ENCODE results near the gene FAM210B.

Gene FAM210B

GRCh38 chr20:56348746-56349145 is 10.0 kb upstream of the FAM210B start:
- no peak for DNase-seq (ENCODE audit: low read depth)
- TF ChIP-seq CTCF (IDR thresholded peaks at IDR 0.05; ENCODE audit: low read length, missing control alignments): no peak
- no peak overlapping the region for H3K4me3 ChIP-seq (replicated peaks; ENCODE audit: low read depth, low read length)

DNA sequence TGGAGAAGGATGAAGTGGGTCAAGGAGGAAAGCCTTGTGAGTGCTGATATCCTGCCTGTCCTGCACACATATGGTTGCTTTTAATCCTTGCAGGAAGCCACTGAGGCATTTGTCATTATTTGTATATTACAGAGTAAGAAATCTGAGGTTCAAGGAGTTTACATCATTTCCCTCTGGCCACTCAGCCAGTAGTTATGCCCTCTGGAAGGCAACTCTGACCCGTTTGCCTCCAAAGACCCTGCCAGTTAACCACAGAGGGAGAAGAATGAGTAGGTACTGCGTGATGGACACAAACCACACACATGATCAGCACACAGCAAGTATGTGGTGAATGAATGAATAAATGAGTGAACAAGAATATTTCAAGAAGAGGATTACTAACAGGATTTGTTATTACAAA is 7.9 kb upstream of the FAM210B start:
- no peak overlapping the region for H3K4me3 ChIP-seq (replicated peaks; ENCODE audit: low read depth, low read length)
- DNase-seq (ENCODE audit: low read depth): no peak
- TF ChIP-seq CTCF (IDR thresholded peaks at IDR 0.05; ENCODE audit: low read length, missing control alignments): no peak

GRCh38 chr20:56352345-56353055 is 6.3 kb upstream of the FAM210B start:
- DNase-seq (ENCODE audit: low read depth): no peak
- TF ChIP-seq CTCF (IDR thresholded peaks at IDR 0.05; ENCODE audit: low read length, missing control alignments): no peak
- H3K4me3 ChIP-seq (replicated peaks; ENCODE audit: low read depth, low read length): no peak overlapping the region

DNA sequence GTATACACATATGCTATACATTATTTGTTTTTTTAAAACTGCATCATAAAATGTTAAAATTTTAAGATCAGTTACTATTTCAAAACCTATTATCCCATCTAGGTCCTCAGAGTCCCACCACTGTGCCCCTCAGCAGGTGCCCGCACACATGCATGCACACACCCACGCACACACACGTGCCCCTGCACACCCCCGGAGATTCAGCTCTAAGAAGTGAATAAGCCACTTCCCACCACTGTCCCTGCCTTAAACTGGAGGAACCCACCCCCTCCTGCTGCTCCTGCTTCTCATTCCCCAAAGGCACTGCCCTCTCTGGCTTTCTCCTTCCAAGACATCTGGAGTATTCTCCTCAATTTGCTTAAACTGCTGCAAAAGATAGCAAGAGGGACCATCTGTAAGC is 5.4 kb upstream of the FAM210B start:
- no peak overlapping the region for H3K4me3 ChIP-seq (replicated peaks; ENCODE audit: low read depth, low read length)
- TF ChIP-seq CTCF (IDR thresholded peaks at IDR 0.05; ENCODE audit: low read length, missing control alignments): no peak
- no peak for DNase-seq (ENCODE audit: low read depth)

DNA sequence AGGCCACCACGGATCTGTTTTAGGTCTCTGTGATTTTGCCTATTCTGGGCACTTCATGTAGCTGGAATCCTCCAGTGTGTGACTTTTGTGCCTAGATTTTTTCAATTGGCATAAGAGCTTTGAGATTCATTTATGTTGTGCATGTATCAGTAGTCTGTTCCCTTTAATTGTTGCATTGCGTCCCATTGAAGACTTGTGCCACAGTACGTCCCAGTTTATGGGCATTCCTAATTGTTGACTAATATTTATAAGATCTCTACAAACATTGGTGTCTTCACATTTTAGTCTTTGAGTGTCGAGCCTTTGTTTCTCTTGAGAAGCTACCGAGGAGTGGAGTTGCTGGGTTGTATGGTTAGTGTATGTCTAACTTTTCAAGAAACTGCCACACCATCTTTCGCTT is 704 bp upstream of the FAM210B start:
- no peak for TF ChIP-seq CTCF (IDR thresholded peaks at IDR 0.05; ENCODE audit: low read length, missing control alignments)
- DNase-seq (ENCODE audit: low read depth): no peak
- H3K4me3 ChIP-seq (replicated peaks; ENCODE audit: low read depth, low read length): peak overlapping the region; percentile 42

DNA sequence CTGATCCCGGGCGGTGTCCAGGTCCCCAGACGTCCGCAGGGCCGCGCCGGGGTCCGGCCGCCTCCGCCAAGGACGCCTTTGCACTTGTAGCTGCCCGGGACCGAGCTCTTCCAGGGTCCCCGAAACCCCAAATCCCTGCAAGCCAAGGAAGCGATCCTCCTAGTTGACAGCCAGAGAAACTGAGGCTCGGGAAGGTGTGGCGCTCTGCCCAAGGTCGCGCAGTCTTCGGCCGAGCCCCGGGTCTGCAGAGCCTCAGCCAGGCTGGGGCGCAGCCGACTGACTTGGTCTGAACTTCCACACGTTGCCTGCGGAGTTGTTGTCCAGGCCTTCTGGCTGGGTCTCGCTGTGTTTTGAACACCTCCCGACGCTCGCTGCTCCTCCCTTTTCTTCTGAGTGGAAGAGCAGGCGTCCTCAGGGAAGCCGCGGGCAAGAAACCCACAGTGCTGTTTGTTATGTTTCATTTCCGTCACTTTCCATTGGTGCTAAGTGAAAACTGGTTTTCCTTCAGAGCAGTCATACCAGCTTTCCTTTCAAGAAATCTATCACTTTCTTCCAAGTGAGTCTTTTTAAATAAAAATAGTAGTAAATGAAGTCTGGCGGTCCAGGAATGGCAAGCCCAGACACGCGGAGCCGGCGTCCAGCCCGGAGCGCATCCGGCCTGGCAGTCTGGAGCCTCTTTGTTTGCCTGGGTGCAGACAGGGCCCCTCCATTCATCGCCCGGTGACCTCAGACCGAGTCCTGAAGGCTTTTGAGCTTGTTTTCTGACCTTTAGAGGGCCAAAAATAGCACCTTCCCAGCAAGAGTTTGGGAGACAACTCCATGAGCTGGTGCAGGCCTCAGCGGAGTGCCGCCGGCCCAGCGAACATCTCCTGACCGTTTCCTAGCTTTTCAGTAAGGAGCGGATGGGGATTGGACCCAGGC is 698 bp downstream of the FAM210B start:
- peak; percentile 79 for DNase-seq (ENCODE audit: low read depth)
- TF ChIP-seq CTCF (IDR thresholded peaks at IDR 0.05; ENCODE audit: low read length, missing control alignments): no peak
- peak overlapping the region; percentile 86 for H3K4me3 ChIP-seq (replicated peaks; ENCODE audit: low read depth, low read length)

All from fibroblast of pulmonary artery (primary cell).